Stimulated activated naive CD4-positive, alpha-beta T cell (primary cell): ENCODE results near the gene HS6ST3.
"Not testable (repeated sequence)": the region's sequence is repeated elsewhere in the genome, so short reads cannot be mapped to it uniquely, and the experiment has no call there.

Experiments used
- DNase-seq, 6 experiments: peaks; one replicate each; lab custom pipeline; 2025; lab: John Stamatoyannopoulos, UW

Gene HS6ST3

DNA sequence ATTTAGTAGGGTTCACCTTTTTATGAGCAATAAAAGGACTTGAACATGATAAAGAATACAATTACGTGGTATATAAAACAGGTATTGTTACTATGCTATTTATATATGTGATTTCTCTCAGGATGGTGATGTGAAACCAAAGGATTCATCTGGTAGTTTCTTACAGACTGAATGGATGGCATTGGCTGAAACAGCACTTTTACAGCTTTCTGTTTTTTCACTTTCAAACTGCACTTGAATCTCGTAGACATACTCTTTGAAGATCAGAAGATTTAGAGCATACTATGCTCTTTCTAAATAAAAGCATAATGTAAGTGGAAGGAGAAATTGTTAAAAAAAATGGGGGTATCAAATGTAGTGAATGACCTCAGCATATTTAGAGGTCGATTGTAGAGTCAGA is 354.8 kb downstream of the HS6ST3 start:
- DNase-seq = no peak

DNA sequence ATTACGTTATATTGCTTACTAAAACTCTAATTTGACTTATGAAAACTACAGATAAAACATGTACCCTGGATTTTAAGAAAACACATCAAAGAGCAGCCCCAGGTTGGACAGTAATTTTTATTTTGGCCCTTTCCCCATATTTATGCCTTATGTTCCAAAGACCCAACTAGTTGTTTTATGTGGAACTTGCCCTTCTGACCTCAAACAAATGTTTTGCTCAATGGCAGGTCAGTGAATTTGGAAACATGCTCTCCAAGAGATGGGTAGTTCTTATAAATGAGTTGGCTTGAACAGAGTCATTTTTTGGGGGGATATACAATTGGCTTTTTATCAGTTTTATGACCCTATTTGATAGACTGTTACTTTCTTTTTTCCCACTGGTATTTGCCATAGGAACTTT is 360.0 kb downstream of the HS6ST3 start:
- no peak for DNase-seq

- no peak for DNase-seq
Measured at GRCh38 chr13:96450326-96451020, 360.6 kb downstream of the HS6ST3 start.

DNA sequence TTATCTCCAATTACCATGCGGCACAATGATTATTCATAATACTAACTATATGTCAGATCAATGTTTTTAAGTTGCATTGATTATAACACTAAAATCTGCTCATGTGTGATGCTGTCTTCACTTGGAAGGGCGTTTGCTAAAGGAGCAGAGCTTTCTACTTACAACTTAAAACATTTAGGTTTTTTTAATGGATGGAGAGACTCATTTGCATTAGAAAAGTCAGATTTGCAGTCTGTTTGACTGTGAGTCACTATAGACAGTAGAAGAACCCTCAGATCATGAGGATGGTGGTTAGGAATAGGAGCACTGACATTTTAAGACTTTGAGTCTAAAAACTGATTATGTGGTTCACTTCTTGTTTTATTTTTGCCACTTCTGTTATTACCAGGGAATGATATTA is 364.6 kb downstream of the HS6ST3 start:
- DNase-seq = no peak

- no peak for DNase-seq
Measured at GRCh38 chr13:96460609-96461008, 370.7 kb downstream of the HS6ST3 start.

DNA sequence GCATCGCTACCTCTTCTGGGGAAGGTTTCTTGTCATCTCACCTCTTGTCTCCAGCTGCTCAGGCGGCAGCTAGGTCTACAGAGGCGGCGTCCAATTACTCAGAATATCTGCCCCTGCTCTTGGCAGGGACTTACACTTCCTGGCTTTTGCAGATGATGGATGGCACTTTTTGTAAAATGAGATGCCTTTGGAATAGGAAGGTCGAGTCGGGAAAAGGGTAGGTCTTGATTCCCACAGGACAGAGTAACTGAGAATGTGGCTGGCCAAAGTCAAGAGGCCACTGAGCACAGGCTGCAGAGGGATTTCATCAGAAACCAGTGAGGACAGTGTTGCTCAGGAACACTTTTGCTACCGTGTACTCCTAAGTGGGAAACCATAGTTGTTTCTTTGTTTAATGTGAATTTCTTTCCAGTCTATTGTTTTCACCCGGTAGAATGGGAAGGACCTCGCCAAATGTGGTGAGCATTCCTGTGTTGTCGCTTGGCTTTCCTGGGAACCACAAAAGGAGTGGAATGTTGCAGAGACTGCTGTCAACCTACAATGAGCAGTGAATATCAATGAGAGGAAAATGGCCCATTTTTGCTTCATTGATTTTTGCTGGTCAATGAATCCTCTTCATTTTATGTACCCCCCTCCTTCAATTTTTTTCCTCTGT is 383.7 kb downstream of the HS6ST3 start:
- no peak for DNase-seq

DNA sequence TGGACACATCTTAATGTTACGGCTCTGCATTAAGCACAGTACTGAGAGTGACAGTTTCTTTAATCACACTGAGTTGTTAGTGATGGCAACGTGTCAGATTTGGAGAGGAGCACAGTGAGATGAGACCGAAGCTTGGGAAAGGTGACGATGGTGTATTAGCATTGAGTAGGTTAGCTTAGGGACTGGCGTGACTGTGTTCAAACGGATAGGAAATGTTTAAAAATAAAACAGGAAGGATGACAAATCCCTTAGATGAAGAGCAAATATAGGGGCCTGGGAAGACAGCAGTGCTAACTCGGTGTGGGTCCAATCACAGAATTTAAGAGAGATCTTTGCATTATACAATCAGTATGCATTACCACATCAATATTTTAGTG is 384.3 kb downstream of the HS6ST3 start:
- no peak for DNase-seq

DNA sequence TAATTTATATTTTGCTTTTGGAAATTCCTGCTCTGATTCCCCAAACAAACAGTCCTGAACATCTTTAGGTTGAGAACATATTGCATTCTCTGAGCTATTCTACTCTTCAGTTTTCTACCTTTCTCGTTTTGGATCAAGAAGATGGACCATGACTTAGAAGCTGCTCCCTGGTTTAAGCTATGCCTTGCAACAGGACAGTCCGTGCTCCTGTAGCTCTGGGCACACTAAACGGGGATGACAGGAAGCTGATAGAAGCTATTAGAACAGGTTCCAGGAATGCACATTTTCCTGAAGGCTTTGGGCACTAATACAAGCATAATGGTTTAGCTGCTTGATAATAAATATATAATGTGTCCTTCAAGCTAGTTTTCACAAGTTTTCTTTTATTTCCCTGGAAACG is 385.2 kb downstream of the HS6ST3 start:
- DNase-seq = no peak

- DNase-seq = no peak
Measured at GRCh38 chr13:96481482-96481881, 391.6 kb downstream of the HS6ST3 start.

- DNase-seq = no peak
Measured at GRCh38 chr13:96490496-96490989, 400.6 kb downstream of the HS6ST3 start.

- DNase-seq = no peak
Measured at GRCh38 chr13:96491103-96491502, 401.2 kb downstream of the HS6ST3 start.

- no peak for DNase-seq
Measured at GRCh38 chr13:96492766-96493165, 402.9 kb downstream of the HS6ST3 start.

- no peak for DNase-seq
Measured at GRCh38 chr13:96499656-96500055, 409.7 kb downstream of the HS6ST3 start.

DNA sequence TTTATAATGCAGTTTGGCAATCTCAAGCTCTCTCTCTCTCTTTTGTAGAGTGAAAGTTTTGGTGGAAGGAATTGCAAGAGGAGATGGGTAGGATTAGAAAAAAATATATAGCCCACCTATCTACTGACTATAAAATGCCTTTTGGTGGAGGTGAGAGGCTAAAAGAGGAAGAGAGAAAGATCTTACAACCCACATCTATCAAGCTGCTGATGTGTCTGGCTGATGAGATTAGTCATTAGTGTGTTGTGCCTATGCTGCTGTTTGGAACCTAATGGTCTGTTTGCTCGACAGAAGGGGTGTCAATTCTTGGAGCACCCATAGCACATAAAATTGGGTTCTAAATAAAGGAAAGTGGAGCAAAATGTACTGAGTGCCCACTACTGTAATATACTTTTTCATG is 411.0 kb downstream of the HS6ST3 start:
- DNase-seq = no peak

DNA sequence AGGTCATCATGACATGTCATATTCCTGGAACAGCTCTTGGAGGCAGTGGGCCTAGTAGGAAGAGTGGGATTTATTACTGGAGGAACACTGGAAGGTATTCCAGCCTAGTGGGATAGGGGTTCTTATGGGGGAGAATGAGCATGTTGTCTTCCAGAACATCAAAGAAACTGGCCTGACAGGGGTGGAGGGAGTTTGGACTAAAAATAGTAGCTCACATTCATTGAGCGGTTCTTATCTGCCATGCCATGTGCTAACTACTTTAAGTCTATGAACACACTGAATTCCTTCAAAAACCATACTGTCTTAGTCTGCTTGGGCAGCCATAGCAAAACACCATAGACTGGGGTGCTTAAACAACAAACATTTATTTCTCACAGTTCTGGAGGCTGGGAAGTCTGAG is 413.6 kb downstream of the HS6ST3 start:
- no peak for DNase-seq

DNA sequence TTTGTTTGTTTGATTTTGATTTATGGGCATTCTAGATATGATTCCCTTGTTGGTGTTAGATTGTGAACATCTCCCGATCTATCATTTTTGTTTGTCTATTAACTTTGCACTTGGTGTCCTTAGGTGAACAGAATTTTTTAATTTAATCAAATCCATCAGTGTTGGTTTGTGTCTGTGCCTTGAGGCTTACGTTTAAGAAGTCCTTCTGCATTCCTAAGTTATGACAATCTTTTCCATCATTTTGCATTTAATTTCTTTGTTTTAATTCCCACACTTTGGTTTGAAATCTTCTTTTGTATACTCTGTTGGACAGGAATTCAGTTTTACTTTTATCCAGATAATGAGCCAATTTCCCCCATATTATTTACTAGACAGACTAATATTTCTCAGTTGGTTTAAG is 421.7 kb downstream of the HS6ST3 start:
- no peak for DNase-seq

GRCh38 chr13:96519380-96519779 is 429.5 kb downstream of the HS6ST3 start:
- no peak for DNase-seq

- not testable (repeated sequence) for DNase-seq
Measured at GRCh38 chr13:96524398-96525020, 434.6 kb downstream of the HS6ST3 start.

DNA sequence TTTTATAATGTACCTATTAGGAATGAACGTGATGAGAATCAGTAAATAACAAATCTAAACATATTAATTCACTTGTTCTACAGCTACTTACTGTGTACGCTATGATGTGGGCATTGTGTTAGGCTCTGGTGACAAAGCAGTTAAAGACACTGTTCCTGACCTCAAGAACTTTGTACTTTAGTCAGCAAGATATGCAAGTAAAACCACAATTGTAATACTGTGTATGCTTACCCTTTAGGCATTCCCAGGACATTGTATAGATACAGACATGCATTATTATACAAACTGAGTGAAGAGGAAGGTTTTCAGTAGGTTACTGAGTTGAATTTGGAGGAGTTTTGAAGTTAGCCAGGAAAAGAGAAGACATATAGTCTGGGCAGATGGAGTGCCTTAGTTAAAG is 435.8 kb downstream of the HS6ST3 start:
- DNase-seq = no peak

GRCh38 chr13:96527497-96527896 is 437.6 kb downstream of the HS6ST3 start:
- no peak for DNase-seq

GRCh38 chr13:96532804-96533203 is 442.9 kb downstream of the HS6ST3 start:
- no peak for DNase-seq

DNA sequence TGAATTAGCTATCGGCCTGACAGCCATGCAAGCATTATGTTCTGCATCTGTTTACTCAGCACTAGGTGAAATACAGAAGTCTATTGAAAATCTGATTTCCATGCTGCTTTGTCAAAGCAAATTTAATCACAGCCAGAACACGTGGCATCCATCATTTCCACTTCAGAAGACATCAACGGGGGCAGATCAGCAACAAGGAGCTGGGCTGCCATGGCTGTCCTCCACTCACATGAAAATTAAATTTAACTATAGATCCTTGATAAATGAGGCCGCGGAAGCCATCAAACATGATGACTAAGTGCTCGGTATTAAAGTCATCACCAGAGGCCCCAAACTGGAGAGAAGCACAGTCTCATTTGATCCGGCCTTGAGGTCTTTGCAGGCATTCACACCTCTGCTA is 443.5 kb downstream of the HS6ST3 start:
- DNase-seq = no peak

- DNase-seq = no peak
Measured at GRCh38 chr13:96539791-96540190, 449.9 kb downstream of the HS6ST3 start.
